Tibial artery (tissue), 4 donors: ENCODE results near the gene NEK11.

ENCODE experiments used
- DNase-seq, 2 donors: peaks; one replicate each; pipeline ENCODE4 v3.0.0-alpha.2; 2019
- H3K27ac ChIP-seq, 2 donors: fragments of 200-600 bp; sonication (generic) in 1 of 2; 1 replicate in 1 of 2; 2 replicates in 1 of 2; pipeline ENCODE4 v1.5.1; 2018 to 2019; ENCODE audit warnings: mild to moderate bottlenecking in 1 of 2
- H3K27me3 ChIP-seq, 2 donors: fragments of 200-600 bp; sonication (generic) in 1 of 2; one replicate each; pipeline versions ENCODE4 v1.5.1 to v1.6.0; 2016 to 2019
- H3K36me3 ChIP-seq, 3 donors: fragments of 200-600 bp; sonication (generic) in 2 of 3; one replicate each; pipeline ENCODE4 v1.5.1; 2016 to 2019; ENCODE audit warnings: mild to moderate bottlenecking in 2 of 3
- H3K4me1 ChIP-seq, 4 donors: fragments of 200-600 bp; sonication (generic) in 2 of 4; 1 replicate in 3 of 4; 2 replicates in 1 of 4; pipeline ENCODE4 v1.5.1; 2016 to 2019
- H3K4me3 ChIP-seq, 2 donors: fragments of 200-600 bp; sonication (generic) in 1 of 2; 1 replicate in 1 of 2; 2 replicates in 1 of 2; pipeline ENCODE4 v1.5.1; 2018 to 2019; ENCODE audit warnings: mild to moderate bottlenecking in 2 of 2
- H3K9me3 ChIP-seq, 3 donors: fragments of 200-600 bp; sonication (generic) in 1 of 3; one replicate each; pipeline ENCODE4 v1.5.1; 2016 to 2019
- CTCF ChIP-seq, 2 experiments: fragments of 200-600 bp in 1 of 2; fragments of 450-650 bp in 1 of 2; IDR thresholded peaks; one replicate each; pipeline ENCODE4 v1.5.1; 2017 to 2019; ENCODE audit warnings: antibody characterized with exemption in 2 of 2, mild to moderate bottlenecking in 1 of 2, moderate library complexity in 1 of 2
- intact Hi-C: fragments of 100-400 bp; cut with DNase I; formaldehyde crosslinking; loops from one replicate; pipeline ENCODE4 v1.15.0; 2023; ENCODE audit warnings: low total_unique reads

The NEK11 gene

GRCh38 chr3:131223373-131224289 lies 197.0 kb downstream of the NEK11 start:
- Histone ChIP-seq H3K27me3 (no peaks in the 10 kb centered on the region), H3K36me3 (no peaks in the 10 kb centered on the region), H3K27ac (no peak overlapping the region), H3K4me3 (no peak overlapping the region), H3K9me3 (no peaks in the 10 kb centered on the region), H3K4me1 (no peaks in the 10 kb centered on the region)
- no peak for DNase-seq
- TF ChIP-seq CTCF (IDR thresholded peaks at IDR 0.05) = no peak
- intact Hi-C loops = no loop called here

GRCh38 chr3:131224886-131225550 lies 198.3 kb downstream of the NEK11 start:
- no peaks in the 10 kb centered on the region for H3K27me3 ChIP-seq
- no peaks in the 10 kb centered on the region for H3K9me3 ChIP-seq
- H3K36me3 ChIP-seq = no peaks in the 10 kb centered on the region
- DNase-seq = no peak
- TF ChIP-seq CTCF (IDR thresholded peaks at IDR 0.05) = no peak
- no peak overlapping the region for H3K27ac ChIP-seq
- H3K4me1 ChIP-seq = no peaks in the 10 kb centered on the region
- intact Hi-C loops = no loop called here
- H3K4me3 ChIP-seq = no peak overlapping the region

- no peak for TF ChIP-seq CTCF (IDR thresholded peaks at IDR 0.05)
- Histone ChIP-seq H3K9me3 (no peaks in the 10 kb centered on the region), H3K4me3 (no peak overlapping the region), H3K36me3 (no peaks in the 10 kb centered on the region), H3K27ac (no peak overlapping the region), H3K4me1 (no peaks in the 10 kb centered on the region), H3K27me3 (no peaks in the 10 kb centered on the region)
- DNase-seq = no peak
- intact Hi-C loops = no loop called here
Observed at GRCh38 chr3:131228522-131228921, 201.8 kb downstream of the NEK11 start.

DNA sequence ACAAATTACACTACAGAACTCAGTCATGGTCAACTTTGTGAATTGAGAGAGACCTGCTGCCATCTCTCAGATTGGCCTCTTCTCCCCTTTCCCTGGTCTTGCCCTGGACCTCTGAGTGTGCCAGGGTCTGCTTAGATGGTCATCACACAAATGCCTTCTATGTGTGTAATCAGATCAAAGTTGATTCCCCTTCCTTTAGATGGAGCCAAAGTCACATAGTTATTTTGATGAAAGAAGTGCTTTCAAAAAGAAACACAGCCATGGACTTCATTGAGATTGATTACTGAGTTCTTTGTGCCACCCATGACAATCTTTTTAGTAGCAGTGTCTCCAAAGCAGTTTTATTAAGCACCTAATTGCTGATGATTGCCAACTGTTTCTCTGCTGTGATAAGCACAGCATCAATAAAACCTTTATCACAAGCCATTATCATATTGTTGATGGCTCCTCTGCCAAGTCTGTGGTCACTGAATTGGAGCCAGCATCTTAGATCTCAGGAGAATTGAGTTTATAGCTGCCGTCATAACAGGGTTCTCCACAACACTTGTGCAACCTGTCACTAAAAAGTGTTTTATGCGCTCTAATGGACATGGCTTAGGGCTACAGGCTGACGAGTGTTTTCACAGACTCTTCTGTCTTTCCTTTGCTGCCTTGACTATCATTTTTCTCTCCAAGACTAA lies 205.2 kb downstream of the NEK11 start:
- no peaks in the 10 kb centered on the region for H3K4me1 ChIP-seq
- no peaks in the 10 kb centered on the region for H3K9me3 ChIP-seq
- no peak for DNase-seq
- no peaks in the 10 kb centered on the region for H3K27me3 ChIP-seq
- no peak overlapping the region for H3K4me3 ChIP-seq
- intact Hi-C loops = no loop called here
- TF ChIP-seq CTCF (IDR thresholded peaks at IDR 0.05) = no peak
- H3K36me3 ChIP-seq = no peaks in the 10 kb centered on the region
- no peak overlapping the region for H3K27ac ChIP-seq

- intact Hi-C loops = no loop called here
- no peaks in the 10 kb centered on the region for H3K27me3 ChIP-seq
- TF ChIP-seq CTCF (IDR thresholded peaks at IDR 0.05) = no peak
- DNase-seq = no peak
- H3K4me3 ChIP-seq = no peak overlapping the region
- no peaks in the 10 kb centered on the region for H3K4me1 ChIP-seq
- H3K9me3 ChIP-seq = no peaks in the 10 kb centered on the region
- no peaks in the 10 kb centered on the region for H3K36me3 ChIP-seq
- H3K27ac ChIP-seq = no peak overlapping the region
Observed at GRCh38 chr3:131232711-131233267, 206.1 kb downstream of the NEK11 start.
